ENCODE data around the gene SRD5A3.
"Not testable (repeated sequence)": the region's sequence is repeated elsewhere in the genome, so short reads cannot be mapped to it uniquely, and the experiment has no call there.

Gene SRD5A3

GRCh38 chr4:55338486-55338885 is 7.6 kb upstream of the SRD5A3 start:
- H3K27me3 ChIP-seq: no peaks in the 10 kb centered on the region
- no peak overlapping the region for H3K9ac ChIP-seq
- no peaks in the 10 kb centered on the region for H4K20me1 ChIP-seq
- no peak overlapping the region for H3K4me2 ChIP-seq
- H3K9me3 ChIP-seq (replicated peaks in 1 of 11): peaks cover 20 to 38% (median 27%) of the 10 kb centered on the region in 11 experiments
- no peak overlapping the region for H3K4me3 ChIP-seq
- no peak overlapping the region for H3K27ac ChIP-seq
- peaks cover 6 to 21% (median 14%) of the 10 kb centered on the region in 10 experiments; a peak in 17 of 20 replicates for H3K4me1 ChIP-seq
- no peaks in the 10 kb centered on the region for H3K36me3 ChIP-seq
- TF ChIP-seq Cebpa-rat (IDR thresholded peaks at IDR 0.05): no peak

DNA sequence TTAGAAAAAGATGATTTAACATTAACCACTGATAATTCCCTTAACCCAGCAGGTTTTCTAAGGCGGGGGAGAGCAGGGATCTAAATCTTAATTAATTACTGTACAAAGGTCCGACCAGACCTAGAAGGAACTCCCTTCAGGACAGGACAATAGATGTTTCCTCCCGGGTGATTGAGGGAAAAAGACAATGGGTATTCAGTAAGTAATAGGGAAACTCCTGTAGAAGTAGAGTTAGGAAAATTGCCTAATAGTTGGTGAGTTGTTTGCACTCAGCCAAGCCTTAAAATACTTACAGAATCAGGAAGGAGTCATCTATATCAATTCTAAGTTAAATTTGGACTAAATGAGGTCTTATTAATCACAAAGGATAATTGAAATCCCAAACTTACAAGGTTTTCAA is 5.8 kb upstream of the SRD5A3 start:
- Histone ChIP-seq H3K9ac (no peak overlapping the region), H3K27me3 (no peaks in the 10 kb centered on the region), H3K9me3 (replicated peaks in 1 of 11) (peaks cover 20 to 38% (median 27%) of the 10 kb centered on the region in 11 experiments), H4K20me1 (no peaks in the 10 kb centered on the region), H3K27ac (no peak overlapping the region), H3K36me3 (no peaks in the 10 kb centered on the region), H3K4me3 (no peak overlapping the region), H3K4me1 (peaks cover 6 to 21% (median 14%) of the 10 kb centered on the region in 10 experiments; a peak in 17 of 20 replicates), H3K4me2 (peak overlapping the region in 2 of 11 experiments; percentile 1 to 11; a peak in 1 of 22 replicates)
- no peak for TF ChIP-seq Cebpa-rat (IDR thresholded peaks at IDR 0.05)

DNA sequence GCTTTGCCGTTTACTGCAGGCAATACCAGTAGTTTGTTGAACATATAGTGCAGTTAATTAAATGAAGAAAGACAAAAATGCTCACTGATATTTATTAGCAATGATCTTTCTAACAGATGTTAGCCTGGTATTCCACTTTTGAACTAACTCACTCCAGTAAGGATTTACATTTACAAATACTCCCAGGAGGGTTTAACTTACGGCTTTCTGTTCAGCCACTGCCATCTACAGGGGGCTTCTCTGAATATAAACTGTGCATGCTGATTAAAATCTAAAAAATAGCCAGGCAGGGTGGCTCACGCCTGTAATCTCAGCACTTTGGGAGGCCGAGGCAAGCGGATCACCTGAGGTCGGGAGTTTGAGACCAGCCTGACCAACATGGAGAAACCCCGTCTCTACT is 2.2 kb upstream of the SRD5A3 start:
- no peak overlapping the region for H3K27ac ChIP-seq
- H3K4me2 ChIP-seq: no peak overlapping the region
- no peak overlapping the region for H3K9ac ChIP-seq
- no peaks in the 10 kb centered on the region for H3K27me3 ChIP-seq
- peaks cover 18 to 35% (median 22%) of the 10 kb centered on the region in 10 experiments for H3K4me1 ChIP-seq
- no peaks in the 10 kb centered on the region for H3K36me3 ChIP-seq
- no peak for TF ChIP-seq Cebpa-rat (IDR thresholded peaks at IDR 0.05)
- H3K9me3 ChIP-seq (replicated peaks in 1 of 11): peaks cover 2 to 19% (median 13%) of the 10 kb centered on the region in 11 experiments; a peak in 15 of 22 replicates
- no peak overlapping the region for H3K4me3 ChIP-seq
- H4K20me1 ChIP-seq: no peaks in the 10 kb centered on the region; a peak in 1 of 22 replicates

DNA sequence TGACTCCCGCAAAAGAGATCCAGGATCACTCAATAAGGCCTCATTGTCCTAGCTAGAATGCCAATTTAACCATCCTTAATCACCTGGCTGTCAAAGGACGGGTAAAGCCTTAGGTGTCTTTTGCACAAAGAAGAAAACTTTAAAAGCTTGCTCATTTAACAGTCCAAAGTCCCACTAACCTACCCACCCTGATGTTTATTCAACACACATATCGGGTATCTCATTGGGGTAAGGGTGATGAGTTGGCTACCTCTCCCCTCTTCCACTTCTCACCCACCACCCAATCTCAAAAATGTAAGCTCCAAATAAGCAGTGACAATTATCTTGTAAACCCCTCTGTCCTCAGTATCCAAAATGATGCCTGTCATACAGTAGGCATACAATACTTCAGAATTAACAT is 988 bp upstream of the SRD5A3 start:
- H3K27ac ChIP-seq: peak overlapping the region in 1 of 11 experiments; percentile 95; a peak in 1 of 22 replicates
- TF ChIP-seq Cebpa-rat (IDR thresholded peaks at IDR 0.05): no peak
- H3K4me2 ChIP-seq: no peak overlapping the region
- no peaks in the 10 kb centered on the region for H3K27me3 ChIP-seq
- H3K9ac ChIP-seq: no peak overlapping the region
- H3K36me3 ChIP-seq: no peaks in the 10 kb centered on the region
- no peaks in the 10 kb centered on the region; a peak in 1 of 22 replicates for H4K20me1 ChIP-seq
- H3K4me1 ChIP-seq: peaks cover 18 to 34% (median 22%) of the 10 kb centered on the region in 10 experiments
- H3K4me3 ChIP-seq: no peak overlapping the region
- peaks cover 0 to 11% (median 7%) of the 10 kb centered on the region in 11 experiments; a peak in 11 of 22 replicates for H3K9me3 ChIP-seq (replicated peaks in 1 of 11)

- Histone ChIP-seq H3K27me3 (no peaks in the 10 kb centered on the region), H3K9me3 (replicated peaks in 1 of 11) (peaks cover 2 to 19% (median 10%) of the 10 kb centered on the region in 11 experiments; a peak in 17 of 22 replicates), H4K20me1 (no peaks in the 10 kb centered on the region; a peak in 1 of 22 replicates), H3K27ac (peak overlapping the region; percentile 84 to 95 (median 89)), H3K9ac (peak overlapping the region; percentile 85 to 95 (median 89)), H3K36me3 (peaks cover 0 to 13% (median 9%) of the 10 kb centered on the region in 11 experiments; a peak in 16 of 22 replicates), H3K4me1 (peaks cover 18 to 39% (median 22%) of the 10 kb centered on the region in 10 experiments), H3K4me3 (peak overlapping the region; percentile 63 to 82 (median 75)), H3K4me2 (peak overlapping the region; percentile 86 to 98 (median 95))
- no peak for TF ChIP-seq Cebpa-rat (IDR thresholded peaks at IDR 0.05)
These were observed 811 bp downstream of the SRD5A3 start for GRCh38 chr4:55346851-55347255.

GRCh38 chr4:55347610-55348228 is 1.7 kb downstream of the SRD5A3 start:
- TF ChIP-seq Cebpa-rat (IDR thresholded peaks at IDR 0.05): no peak
- H3K4me3 ChIP-seq: peak overlapping the region in 2 of 10 experiments; percentile 63 to 75; a peak in 1 of 20 replicates
- H3K36me3 ChIP-seq: peaks cover 0 to 21% (median 16%) of the 10 kb centered on the region in 11 experiments; a peak in 17 of 22 replicates
- H3K4me2 ChIP-seq: peak overlapping the region; percentile 86 to 98 (median 95); a peak in 21 of 22 replicates
- no peaks in the 10 kb centered on the region; a peak in 1 of 22 replicates for H4K20me1 ChIP-seq
- H3K9me3 ChIP-seq (replicated peaks in 1 of 11): peaks cover 6 to 25% (median 17%) of the 10 kb centered on the region in 11 experiments; a peak in 21 of 22 replicates
- peaks cover 18 to 46% (median 22%) of the 10 kb centered on the region in 10 experiments for H3K4me1 ChIP-seq
- H3K27me3 ChIP-seq: no peaks in the 10 kb centered on the region
- H3K27ac ChIP-seq: 0 out of 22 replicates have a peak overlapping the region, but pooled peaks of 1 of the 11 experiments have one; percentile 88
- peak overlapping the region in 6 of 11 experiments; percentile 88 to 93 (median 90); a peak in 5 of 22 replicates for H3K9ac ChIP-seq

- no peak overlapping the region for H3K9ac ChIP-seq
- no peaks in the 10 kb centered on the region for H3K27me3 ChIP-seq
- peaks cover 18 to 46% (median 22%) of the 10 kb centered on the region in 10 experiments for H3K4me1 ChIP-seq
- peaks cover 0 to 28% (median 24%) of the 10 kb centered on the region in 11 experiments; a peak in 19 of 22 replicates for H3K36me3 ChIP-seq
- no peak for TF ChIP-seq Cebpa-rat (IDR thresholded peaks at IDR 0.05)
- H3K9me3 ChIP-seq (replicated peaks in 1 of 11): peaks cover 8 to 28% (median 21%) of the 10 kb centered on the region in 11 experiments
- peak overlapping the region in 5 of 11 experiments; percentile 10 to 98 (median 95); a peak in 7 of 22 replicates for H3K4me2 ChIP-seq
- no peak overlapping the region for H3K4me3 ChIP-seq
- H4K20me1 ChIP-seq: no peaks in the 10 kb centered on the region; a peak in 1 of 22 replicates
- H3K27ac ChIP-seq: no peak overlapping the region
These were observed 2.4 kb downstream of the SRD5A3 start for GRCh38 chr4:55348466-55348865.

GRCh38 chr4:55350870-55351269 is 4.8 kb downstream of the SRD5A3 start:
- not testable (repeated sequence) for H3K27ac ChIP-seq, H3K9ac ChIP-seq, H3K27me3 ChIP-seq, H4K20me1 ChIP-seq, H3K4me3 ChIP-seq
- Histone ChIP-seq H3K9me3 (replicated peaks in 1 of 11) (peaks cover 14 to 37% (median 26%) of the 10 kb centered on the region in 11 experiments), H3K36me3 (peaks cover 0 to 36% (median 30%) of the 10 kb centered on the region in 11 experiments; a peak in 19 of 22 replicates), H3K4me1 (peaks cover 18 to 46% (median 22%) of the 10 kb centered on the region in 10 experiments), H3K4me2 (peak overlapping the region in 1 of 11 experiments; percentile 26; a peak in 2 of 22 replicates)

- H3K27me3 ChIP-seq: no peaks in the 10 kb centered on the region
- H3K9me3 ChIP-seq (replicated peaks in 1 of 11): peaks cover 14 to 37% (median 26%) of the 10 kb centered on the region in 11 experiments
- no peak overlapping the region for H3K9ac ChIP-seq
- peaks cover 16 to 53% (median 20%) of the 10 kb centered on the region in 10 experiments for H3K4me1 ChIP-seq
- peaks cover 0 to 36% (median 30%) of the 10 kb centered on the region in 11 experiments; a peak in 19 of 22 replicates for H3K36me3 ChIP-seq
- no peaks in the 10 kb centered on the region; a peak in 1 of 22 replicates for H4K20me1 ChIP-seq
- no peak for TF ChIP-seq Cebpa-rat (IDR thresholded peaks at IDR 0.05)
- 0 out of 22 replicates have a peak overlapping the region, but pooled peaks of 1 of the 11 experiments have one; percentile 19 for H3K4me2 ChIP-seq
- H3K4me3 ChIP-seq: no peak overlapping the region
- no peak overlapping the region for H3K27ac ChIP-seq
These were observed 5.8 kb downstream of the SRD5A3 start for GRCh38 chr4:55351824-55352223.
